Testis (tissue), 3 donors: ENCODE measurements around the gene PLCB1. TPM values are rescaled to one million over a fixed set of nuclear protein-coding genes. Genes with fewer than 3 reads are reported as not detected.
"Not testable (repeated sequence)": the region's sequence is repeated elsewhere in the genome, so short reads cannot be mapped to it uniquely, and the experiment has no call there.

Experiments
- DNase-seq: peaks from one replicate; pipeline ENCODE4 v3.0.0-alpha.2; 2019
- H3K27ac ChIP-seq, 2 donors: fragments of 200-600 bp; sonication (generic); one replicate each; pipeline ENCODE4 v1.5.1; 2019
- H3K27me3 ChIP-seq: fragments of 200-600 bp; sonication (generic); one replicate; pipeline ENCODE4 v1.5.1; 2019
- H3K36me3 ChIP-seq: fragments of 200-600 bp; sonication (generic); one replicate; pipeline ENCODE4 v1.5.1; 2017; ENCODE audit warnings: low read depth; ENCODE audit errors: missing control alignments
- H3K4me1 ChIP-seq: fragments of 200-600 bp; sonication (generic); one replicate; pipeline ENCODE4 v1.5.1; 2019
- H3K4me3 ChIP-seq, 2 donors: fragments of 200-600 bp; sonication (generic); one replicate each; pipeline ENCODE4 v1.5.1; 2017 to 2019
- H3K9me3 ChIP-seq: fragments of 200-600 bp; sonication (generic); one replicate; pipeline ENCODE4 v1.5.1; 2017
- CTCF ChIP-seq, 3 experiments: fragments of 450-650 bp in 2 of 3; fragments of 200-600 bp in 1 of 3; sonication (generic) in 1 of 3; IDR thresholded peaks; one replicate each; pipeline ENCODE4 v1.5.1; 2016 to 2019; ENCODE audit warnings: antibody characterized with exemption in 3 of 3, mild to moderate bottlenecking in 2 of 3, moderate library complexity in 1 of 3
- POLR2A ChIP-seq: fragments of 450-650 bp; IDR thresholded peaks from one replicate; pipeline ENCODE4 v1.6.1; 2017; ENCODE audit warnings: antibody characterized with exemption, mild to moderate bottlenecking, moderate library complexity
- WGBS, 2 donors: methylation state at CpG; one replicate each; pipeline ENCODE4 v1.1.5; 2018; 5-methylcytosine and 5-hydroxymethylcytosine counted together
- intact Hi-C: fragments of 100-400 bp; cut with DNase I; formaldehyde crosslinking; loops from one replicate; pipeline ENCODE4 v1.15.1; 2023; ENCODE audit warnings: low total_unique reads
- polyA plus RNA-seq: library from polyadenylated mRNA; stranded (reverse); fragments of 350-450 nt; fragmentation: Illumina TruSeq; extraction: RNeasy Lipid Tissue Mini Kit (QIAGEN cat#74804); gene quantifications from one replicate; pipeline ENCODE4 v1.2.3, GENCODE V29; 2014; ENCODE audit warnings: low read depth, low replicate concordance; ENCODE audit not compliant: insufficient read depth
- total RNA-seq, 2 donors: library from RNA; depleted of rRNA; stranded (reverse); fragments of >200 nt; gene quantifications; one replicate each; pipeline ENCODE4 v1.2.3, GENCODE V29; 2016

The PLCB1 gene
- total and polyA plus RNA-seq, 3 donors from 2014 or later, result 3.1 to 9.8 (median 8.2) TPM

- DNase-seq, result no peak
- Histone ChIP-seq H3K4me1 (peaks cover 5% of the 10 kb centered on the region), H3K9me3 (no peaks in the 10 kb centered on the region), H3K4me3 (no peak overlapping the region), H3K27ac (peak overlapping the region in 1 of 2 donors; percentile 0), H3K27me3 (no peaks in the 10 kb centered on the region), H3K36me3 (no peaks in the 10 kb centered on the region)
- WGBS, 2 donors, result 47 to 67% methylated on average over 2 of the region's 2 CpGs
- TF ChIP-seq POLR2A (no peak), CTCF (IDR thresholded peaks at IDR 0.05) (no peak)
- intact Hi-C loops, result no loop called here
Measured at GRCh38 chr20:8094850-8095249, 37.2 kb upstream of the PLCB1 start.

DNA sequence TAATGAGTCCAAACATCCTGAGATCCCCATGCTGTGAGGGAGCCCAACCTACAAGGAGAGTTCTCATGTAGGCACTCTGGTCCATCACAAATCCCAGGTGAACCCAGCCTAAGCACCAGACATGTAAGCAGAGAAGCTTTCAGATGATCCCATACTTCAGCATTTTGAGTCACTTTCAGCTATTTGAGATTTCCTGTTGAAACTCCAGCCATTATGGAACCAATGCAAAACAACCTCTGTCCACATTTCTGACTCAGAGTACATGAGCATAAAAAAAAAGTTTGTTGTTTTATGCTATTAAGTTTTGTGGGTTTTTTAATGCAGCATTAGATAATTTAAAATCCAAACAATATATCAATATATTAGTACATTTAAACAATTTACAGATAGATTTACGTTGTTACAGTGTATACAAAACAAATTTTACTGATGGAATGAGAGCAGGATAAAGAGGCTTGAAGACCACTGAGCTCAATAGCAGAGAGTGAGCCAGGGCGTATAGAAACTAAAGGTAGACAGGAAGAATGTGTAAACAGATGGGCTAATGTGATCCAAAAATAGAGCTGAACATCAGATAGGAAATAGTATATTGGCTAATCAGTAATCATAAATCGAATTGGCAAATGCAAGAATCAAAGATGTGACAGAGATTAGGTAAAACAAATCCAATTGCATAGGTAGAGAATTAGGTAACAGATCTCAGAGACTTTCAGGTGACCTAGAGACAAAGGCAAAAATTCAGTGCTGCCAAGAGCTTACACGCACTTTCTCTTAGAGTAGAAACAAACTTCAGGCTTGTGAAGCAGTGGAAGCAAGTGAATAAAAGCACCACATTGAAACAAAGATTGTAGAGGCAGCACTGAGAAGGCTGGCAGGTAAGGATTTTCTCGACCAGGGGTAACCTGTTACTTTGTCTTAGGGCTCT lies 36.2 kb upstream of the PLCB1 start:
- intact Hi-C loops, result no loop called here
- WGBS, 2 donors, result 73 to 91% methylated on average over 5 of the region's 5 CpGs
- H3K27me3 ChIP-seq, result no peaks in the 10 kb centered on the region
- peaks cover 5% of the 10 kb centered on the region for H3K4me1 ChIP-seq
- no peaks in the 10 kb centered on the region for H3K9me3 ChIP-seq
- H3K4me3 ChIP-seq, result no peak overlapping the region
- TF ChIP-seq CTCF (IDR thresholded peaks at IDR 0.05), result no peak
- TF ChIP-seq POLR2A, result no peak
- H3K36me3 ChIP-seq, result no peaks in the 10 kb centered on the region
- DNase-seq, result no peak
- H3K27ac ChIP-seq, result no peak overlapping the region

- no peak for TF ChIP-seq CTCF (IDR thresholded peaks at IDR 0.05)
- 74 to 96% methylated on average over 2 of the region's 2 CpGs for WGBS, 2 donors
- H3K9me3 ChIP-seq, result no peaks in the 10 kb centered on the region
- no peak overlapping the region for H3K4me3 ChIP-seq
- no peaks in the 10 kb centered on the region for H3K36me3 ChIP-seq
- H3K4me1 ChIP-seq, result peaks cover 5% of the 10 kb centered on the region
- H3K27ac ChIP-seq, result no peak overlapping the region
- no peak for DNase-seq
- no peaks in the 10 kb centered on the region for H3K27me3 ChIP-seq
- intact Hi-C loops, result no loop called here
Measured at GRCh38 chr20:8097307-8097706, 34.8 kb upstream of the PLCB1 start.

- no peak for TF ChIP-seq POLR2A
- no peak for TF ChIP-seq CTCF (IDR thresholded peaks at IDR 0.05)
- Histone ChIP-seq H3K4me1 (no peaks in the 10 kb centered on the region), H3K9me3 (no peaks in the 10 kb centered on the region), H3K4me3 (no peak overlapping the region), H3K27ac (no peak overlapping the region), H3K27me3 (no peaks in the 10 kb centered on the region), H3K36me3 (no peaks in the 10 kb centered on the region)
- intact Hi-C loops, result no loop called here
- DNase-seq, result no peak
- 87 to 92% methylated on average over 2 of the region's 2 CpGs for WGBS, 2 donors
Measured at GRCh38 chr20:8104252-8104651, 27.8 kb upstream of the PLCB1 start.

GRCh38 chr20:8114612-8115011 lies 17.5 kb upstream of the PLCB1 start:
- H3K9me3 ChIP-seq, H3K4me1 ChIP-seq, H3K4me3 ChIP-seq, H3K27me3 ChIP-seq, intact Hi-C loops, H3K36me3 ChIP-seq, DNase-seq, H3K27ac ChIP-seq: not testable (repeated sequence)
- 89 to 94% methylated on average over 21 of the region's 21 CpGs for WGBS, 2 donors
